ENCODE data around the gene RNASE9. TPM values are rescaled to one million over a fixed set of nuclear protein-coding genes. Genes with fewer than 3 reads are reported as not detected.

The RNASE9 gene
- total and polyA plus RNA-seq, 2 of the 4 experiments (the other 2 are of a cell fraction) = not detected

DNA sequence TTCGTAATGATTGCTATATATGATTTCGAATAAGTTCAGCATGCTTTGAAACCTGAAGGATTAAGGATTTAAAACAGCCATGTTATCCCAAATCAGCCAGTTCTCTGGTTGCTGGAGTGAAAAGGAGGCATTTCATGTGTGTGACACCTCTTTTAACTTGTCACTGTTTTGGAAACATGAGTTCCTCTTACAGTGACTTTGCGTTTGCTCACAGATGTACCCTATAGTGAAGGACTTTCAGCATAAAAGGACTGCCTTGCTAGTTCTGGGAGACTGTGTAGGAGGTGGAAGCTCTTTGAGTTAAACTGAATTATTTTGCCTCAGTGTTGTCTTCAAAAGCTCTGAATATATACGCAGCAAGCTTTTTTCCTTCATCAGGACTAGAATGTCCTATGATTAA lies 19.4 kb upstream of the RNASE9 start:
- TF ChIP-seq RCOR1 (IDR thresholded peaks at IDR 0.05; ENCODE audit: insufficient replicate concordance, low read length) (no peak), NFE2L2 (IDR thresholded peaks at IDR 0.05; ENCODE audit: low read depth, low read length) (no peak), MAFK (IDR thresholded peaks at IDR 0.05; ENCODE audit: low read depth, low read length) (no peak), BHLHE40 (IDR thresholded peaks at IDR 0.05; ENCODE audit: low read depth, low read length) (no peak), RAD21 (IDR thresholded peaks at IDR 0.05; ENCODE audit: low read length) (no peak), CHD1 (IDR thresholded peaks at IDR 0.05; ENCODE audit: low read depth, low read length) (no peak)
- TF ChIP-seq, protein P1, sequence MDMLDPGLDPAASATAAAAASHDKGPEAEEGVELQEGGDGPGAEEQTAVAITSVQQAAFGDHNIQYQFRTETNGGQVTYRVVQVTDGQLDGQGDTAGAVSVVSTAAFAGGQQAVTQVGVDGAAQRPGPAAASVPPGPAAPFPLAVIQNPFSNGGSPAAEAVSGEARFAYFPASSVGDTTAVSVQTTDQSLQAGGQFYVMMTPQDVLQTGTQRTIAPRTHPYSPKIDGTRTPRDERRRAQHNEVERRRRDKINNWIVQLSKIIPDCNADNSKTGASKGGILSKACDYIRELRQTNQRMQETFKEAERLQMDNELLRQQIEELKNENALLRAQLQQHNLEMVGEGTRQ (IDR thresholded peaks at IDR 0.05; ENCODE audit: low read depth, low read length) = no peak
- in situ Hi-C loops (cut with MboI; ENCODE audit: low sequenced_read_pairs) (no loop called here), dilution Hi-C loops (cut with HindIII; ENCODE audit: low sequenced_read_pairs, unreplicated experiment) (no loop called here), intact Hi-C loops (cut with micrococcal nuclease) (no loop called here)
- Histone ChIP-seq H3K14ac (replicated peaks; ENCODE audit: low read depth, low read length) (no peak overlapping the region), H2BK20ac (ENCODE audit: low read depth, low read length) (no peak overlapping the region), H3K4me1 (ENCODE audit: control insufficient read depth, insufficient read depth, low read length) (no peaks in the 10 kb centered on the region), H2BK5ac (ENCODE audit: low read depth, low read length, poor library complexity, severe bottlenecking) (no peak overlapping the region), H3K4me2 (ENCODE audit: low read depth, low read length) (no peak overlapping the region), H2AFZ (replicated peaks; ENCODE audit: low read length, poor library complexity) (no peak overlapping the region), H3K9me1 (ENCODE audit: insufficient read depth, low read length) (no peaks in the 10 kb centered on the region), H3K36me3 (ENCODE audit: control insufficient read depth, insufficient read depth, low read length) (no peaks in the 10 kb centered on the region), H2AK9ac (replicated peaks; ENCODE audit: low read depth, low read length, poor library complexity) (no peak overlapping the region), H3K18ac (ENCODE audit: low read depth, low read length) (no peak overlapping the region), H3K4me3 (ENCODE audit: insufficient read depth, low read depth, low read length) (no peak overlapping the region), H3K79me1 (ENCODE audit: low read depth in 1 of 2, low read length in 2 of 2) (no peaks in the 10 kb centered on the region), H3K9me3 (ENCODE audit: control insufficient read depth, insufficient read depth, low read length) (no peaks in the 10 kb centered on the region), H3K27me3 (ENCODE audit: control insufficient read depth, insufficient read depth, low read length) (peaks cover 2% of the 10 kb centered on the region; the same call in 1 of the 2 replicates), H3K9ac (ENCODE audit: low read depth, low read length) (no peak overlapping the region), H3K4ac (ENCODE audit: low read depth, low read length) (no peak overlapping the region), H2AK5ac (ENCODE audit: low read depth, low read length) (no peak overlapping the region), H4K91ac (ENCODE audit: insufficient read depth, low read depth, low read length) (no peak overlapping the region), H4K20me1 (ENCODE audit: insufficient read depth, low read length) (no peaks in the 10 kb centered on the region), H3K27ac (ENCODE audit: insufficient read depth, low read length) (no peak overlapping the region), H2BK15ac (ENCODE audit: low read depth, low read length) (no peak overlapping the region), H3K56ac (ENCODE audit: extremely low read depth, insufficient read depth, low read length) (no peak overlapping the region), H4K5ac (ENCODE audit: low read depth, low read length) (no peak overlapping the region), H3K23ac (ENCODE audit: low read depth, low read length) (no peak overlapping the region), H4K8ac (ENCODE audit: low read depth in 2 of 2, low read length in 2 of 2) (no peak overlapping the region), H2BK120ac (ENCODE audit: low read depth, low read length) (no peak overlapping the region)
- no peak for ATAC-seq (ENCODE audit: low read depth)
- WGBS, 2 experiments (ENCODE audit: extremely low coverage in 2 of 2, insufficient read length in 1 of 2) = no CpG with 5 or more reads among the region's 4 CpGs
- BruUV-seq (replicated peaks) = no TSS peak
- POLR2A ChIA-PET (ENCODE audit: unreplicated experiment) = no interaction called here
- no peak for DNase-seq
- CTCF ChIA-PET = no interaction called here
